HEK293 (cell line): ENCODE results near the gene GMEB1.

Experiments
- CTCF ChIA-PET: fragments of 350-600 bp; formaldehyde crosslinking; extraction: SDS; loops from one replicate; lab custom pipeline; 2021; ENCODE audit warnings: antibody characterized with exemption; lab: Yijun Ruan, JAX
- POLR2A ChIA-PET: fragments of 300-600 bp; formaldehyde crosslinking; extraction: SDS; loops from one replicate; lab custom pipeline; 2020; ENCODE audit warnings: antibody characterized with exemption, inconsistent platforms; lab: Yijun Ruan, JAX
- H3K27ac ChIP-seq: fragments of 200-500 bp; sonication (Bioruptor generic); 2 replicates; pipeline ENCODE4 v1.5.1; 2014; ENCODE audit warnings: low read depth, low read length, control low read depth, inconsistent platforms; ENCODE audit errors: extremely low read depth
- H3K36me3 ChIP-seq, 2 experiments: fragments of 200-500 bp in 1 of 2; sonication (Bioruptor generic) in 1 of 2; 1 replicate in 1 of 2; 2 replicates in 1 of 2; pipeline ENCODE4 v1.5.1; 2014 to 2017; ENCODE audit warnings: inconsistent platforms in 2 of 2, low read length in 2 of 2; ENCODE audit not compliant: control insufficient read depth in 2 of 2, insufficient read depth in 1 of 2
- H3K4me1 ChIP-seq: fragments of 200-500 bp; sonication (Bioruptor generic); 2 replicates; pipeline ENCODE4 v1.5.1; 2014; ENCODE audit warnings: mild to moderate bottlenecking, low read length, inconsistent platforms; ENCODE audit not compliant: control insufficient read depth, insufficient read depth
- H3K4me3 ChIP-seq: 2 replicates; pipeline ENCODE4 v1.5.1; 2011; ENCODE audit warnings: low read depth, mild to moderate bottlenecking, control low read depth, low read length, moderate library complexity
- H3K9me3 ChIP-seq: fragments of 200-500 bp; sonication (Bioruptor generic); 2 replicates; pipeline ENCODE4 v1.5.1; 2014; ENCODE audit warnings: low read depth, low read length, inconsistent platforms; ENCODE audit not compliant: control insufficient read depth, insufficient read depth
- BCL11A ChIP-seq: fragments of 450-650 bp; formaldehyde crosslinking; IDR thresholded peaks from 2 replicates; pipeline ENCODE4 v1.5.1; 2016; ENCODE audit warnings: low read depth, missing biosample characterization, missing genetic modification characterization
- GFI1B ChIP-seq: fragments of 450-650 bp; formaldehyde crosslinking; IDR thresholded peaks from 2 replicates; pipeline ENCODE4 v1.5.1; 2016; ENCODE audit warnings: missing biosample characterization, missing genetic modification characterization
- MYNN ChIP-seq: fragments of 450-650 bp; formaldehyde crosslinking; IDR thresholded peaks from 2 replicates; pipeline ENCODE4 v1.5.1; 2016; ENCODE audit warnings: missing biosample characterization, missing genetic modification characterization, borderline replicate concordance
- SP7 ChIP-seq: fragments of 450-650 bp; formaldehyde crosslinking; IDR thresholded peaks from 2 replicates; pipeline ENCODE4 v1.5.1; 2016; ENCODE audit warnings: missing biosample characterization, missing genetic modification characterization
- YY1 ChIP-seq: fragments of 450-650 bp; formaldehyde crosslinking; IDR thresholded peaks from 2 replicates; pipeline ENCODE4 v1.5.1; 2018; ENCODE audit warnings: missing biosample characterization, missing genetic modification characterization
- ZNF133 ChIP-seq: fragments of 450-650 bp; formaldehyde crosslinking; IDR thresholded peaks from 2 replicates; pipeline ENCODE4 v1.5.1; 2016; ENCODE audit warnings: missing biosample characterization, missing genetic modification characterization
- ZNF184 ChIP-seq: fragments of 450-650 bp; IDR thresholded peaks from 2 replicates; pipeline ENCODE4 v1.5.1; 2018; ENCODE audit warnings: missing biosample characterization, mild to moderate bottlenecking, missing genetic modification characterization
- ZNF223 ChIP-seq: fragments of 450-650 bp; formaldehyde crosslinking; IDR thresholded peaks from 2 replicates; pipeline ENCODE4 v1.5.1; 2016; ENCODE audit warnings: missing biosample characterization, missing genetic modification characterization
- ZNF311 ChIP-seq: fragments of 450-650 bp; formaldehyde crosslinking; IDR thresholded peaks from 2 replicates; pipeline ENCODE4 v1.5.1; 2017; ENCODE audit warnings: missing biosample characterization, missing genetic modification characterization, borderline replicate concordance
- ZNF394 ChIP-seq: fragments of 450-650 bp; formaldehyde crosslinking; IDR thresholded peaks from 2 replicates; pipeline ENCODE4 v1.5.1; 2016; ENCODE audit warnings: missing biosample characterization, missing genetic modification characterization, mild to moderate bottlenecking, moderate library complexity, borderline replicate concordance
- ZNF555 ChIP-seq: fragments of 450-650 bp; formaldehyde crosslinking; conservative IDR thresholded peaks from 2 replicates; pipeline ENCODE4 v1.5.1; 2017; ENCODE audit warnings: missing biosample characterization, mild to moderate bottlenecking, missing genetic modification characterization, inconsistent platforms
- ZNF600 ChIP-seq: fragments of 450-650 bp; formaldehyde crosslinking; IDR thresholded peaks from 2 replicates; pipeline ENCODE4 v1.5.1; 2016; ENCODE audit warnings: missing biosample characterization, missing genetic modification characterization
- ZNF843 ChIP-seq: fragments of 450-650 bp; formaldehyde crosslinking; IDR thresholded peaks from 2 replicates; pipeline ENCODE4 v1.5.1; 2016; ENCODE audit warnings: missing biosample characterization, missing genetic modification characterization
- ZXDB ChIP-seq: fragments of 450-650 bp; formaldehyde crosslinking; IDR thresholded peaks from 2 replicates; pipeline ENCODE4 v1.5.1; 2016; ENCODE audit warnings: missing biosample characterization, missing genetic modification characterization
- TF ChIP-seq, protein P1 (sequence below): fragments of 450-650 bp; formaldehyde crosslinking; IDR thresholded peaks from 2 replicates; pipeline ENCODE4 v1.5.1; 2016; ENCODE audit warnings: missing biosample characterization, missing genetic modification characterization
- TF ChIP-seq, protein P2 (sequence below): fragments of 450-650 bp; formaldehyde crosslinking; IDR thresholded peaks from 2 replicates; pipeline ENCODE4 v1.5.1; 2016; ENCODE audit warnings: missing biosample characterization, missing genetic modification characterization
- TF ChIP-seq, protein P3 (sequence below): fragments of 450-650 bp; formaldehyde crosslinking; IDR thresholded peaks from 2 replicates; pipeline ENCODE4 v1.5.1; 2016; ENCODE audit warnings: missing biosample characterization, missing genetic modification characterization, low read depth
- TF ChIP-seq, protein P4 (sequence below): fragments of 450-650 bp; formaldehyde crosslinking; IDR thresholded peaks from 2 replicates; pipeline ENCODE4 v1.5.1; 2016; ENCODE audit warnings: missing biosample characterization, missing genetic modification characterization
- TF ChIP-seq, protein P5 (sequence below): fragments of 450-650 bp; formaldehyde crosslinking; IDR thresholded peaks from 2 replicates; pipeline ENCODE4 v1.5.1; 2016; ENCODE audit warnings: missing biosample characterization, missing genetic modification characterization
- TF ChIP-seq, protein P6 (sequence below): fragments of 450-650 bp; IDR thresholded peaks from 2 replicates; pipeline ENCODE4 v1.5.1; 2018; ENCODE audit warnings: missing biosample characterization, missing genetic modification characterization
- TF ChIP-seq, protein P7 (sequence below): fragments of 450-650 bp; formaldehyde crosslinking; IDR thresholded peaks from 2 replicates; pipeline ENCODE4 v1.5.1; 2016; ENCODE audit warnings: missing biosample characterization, missing genetic modification characterization

Gene GMEB1

DNA sequence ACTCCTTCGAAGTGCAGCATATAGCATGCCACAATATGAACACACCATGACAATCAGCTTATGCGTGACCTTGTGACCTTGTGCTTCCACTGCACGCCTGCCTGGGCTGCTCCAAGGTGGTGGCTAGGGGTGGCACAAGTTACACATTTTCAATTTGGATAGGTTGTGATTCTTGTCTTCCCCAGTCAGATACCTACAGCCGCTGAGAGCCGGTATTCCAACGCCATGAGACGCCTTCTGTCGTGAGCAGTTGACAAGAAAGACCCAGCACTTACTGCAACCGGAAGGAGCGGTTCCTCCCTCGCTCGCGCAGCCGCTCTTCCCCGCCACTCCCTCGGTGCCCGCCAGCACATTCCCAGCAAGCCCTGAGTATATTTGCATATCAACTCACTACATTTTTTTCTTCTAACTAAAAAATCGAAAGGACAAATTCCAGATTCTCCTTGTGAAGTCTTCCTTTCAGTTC, 20.5 kb upstream of the GMEB1 start (continued):
- TF ChIP-seq, protein P1, sequence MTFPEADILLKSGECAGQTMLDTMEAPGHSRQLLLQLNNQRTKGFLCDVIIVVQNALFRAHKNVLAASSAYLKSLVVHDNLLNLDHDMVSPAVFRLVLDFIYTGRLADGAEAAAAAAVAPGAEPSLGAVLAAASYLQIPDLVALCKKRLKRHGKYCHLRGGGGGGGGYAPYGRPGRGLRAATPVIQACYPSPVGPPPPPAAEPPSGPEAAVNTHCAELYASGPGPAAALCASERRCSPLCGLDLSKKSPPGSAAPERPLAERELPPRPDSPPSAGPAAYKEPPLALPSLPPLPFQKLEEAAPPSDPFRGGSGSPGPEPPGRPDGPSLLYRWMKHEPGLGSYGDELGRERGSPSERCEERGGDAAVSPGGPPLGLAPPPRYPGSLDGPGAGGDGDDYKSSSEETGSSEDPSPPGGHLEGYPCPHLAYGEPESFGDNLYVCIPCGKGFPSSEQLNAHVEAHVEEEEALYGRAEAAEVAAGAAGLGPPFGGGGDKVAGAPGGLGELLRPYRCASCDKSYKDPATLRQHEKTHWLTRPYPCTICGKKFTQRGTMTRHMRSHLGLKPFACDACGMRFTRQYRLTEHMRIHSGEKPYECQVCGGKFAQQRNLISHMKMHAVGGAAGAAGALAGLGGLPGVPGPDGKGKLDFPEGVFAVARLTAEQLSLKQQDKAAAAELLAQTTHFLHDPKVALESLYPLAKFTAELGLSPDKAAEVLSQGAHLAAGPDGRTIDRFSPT (tag by site-specific recombination), result no peak
- TF ChIP-seq, protein P2, sequence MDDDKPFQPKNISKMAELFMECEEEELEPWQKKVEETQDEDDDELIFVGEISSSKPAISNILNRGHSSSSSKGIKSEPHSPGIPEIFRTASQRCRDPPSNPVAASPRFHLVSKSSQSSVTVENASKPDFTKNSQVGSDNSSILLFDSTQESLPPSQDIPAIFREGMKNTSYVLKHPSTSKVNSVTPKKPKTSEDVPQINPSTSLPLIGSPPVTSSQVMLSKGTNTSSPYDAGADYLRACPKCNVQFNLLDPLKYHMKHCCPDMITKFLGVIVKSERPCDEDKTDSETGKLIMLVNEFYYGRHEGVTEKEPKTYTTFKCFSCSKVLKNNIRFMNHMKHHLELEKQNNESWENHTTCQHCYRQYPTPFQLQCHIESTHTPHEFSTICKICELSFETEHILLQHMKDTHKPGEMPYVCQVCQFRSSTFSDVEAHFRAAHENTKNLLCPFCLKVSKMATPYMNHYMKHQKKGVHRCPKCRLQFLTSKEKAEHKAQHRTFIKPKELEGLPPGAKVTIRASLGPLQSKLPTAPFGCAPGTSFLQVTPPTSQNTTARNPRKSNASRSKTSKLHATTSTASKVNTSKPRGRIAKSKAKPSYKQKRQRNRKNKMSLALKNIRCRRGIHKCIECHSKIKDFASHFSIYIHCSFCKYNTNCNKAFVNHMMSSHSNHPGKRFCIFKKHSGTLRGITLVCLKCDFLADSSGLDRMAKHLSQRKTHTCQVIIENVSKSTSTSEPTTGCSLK, result no peak
- TF ChIP-seq, protein P3, sequence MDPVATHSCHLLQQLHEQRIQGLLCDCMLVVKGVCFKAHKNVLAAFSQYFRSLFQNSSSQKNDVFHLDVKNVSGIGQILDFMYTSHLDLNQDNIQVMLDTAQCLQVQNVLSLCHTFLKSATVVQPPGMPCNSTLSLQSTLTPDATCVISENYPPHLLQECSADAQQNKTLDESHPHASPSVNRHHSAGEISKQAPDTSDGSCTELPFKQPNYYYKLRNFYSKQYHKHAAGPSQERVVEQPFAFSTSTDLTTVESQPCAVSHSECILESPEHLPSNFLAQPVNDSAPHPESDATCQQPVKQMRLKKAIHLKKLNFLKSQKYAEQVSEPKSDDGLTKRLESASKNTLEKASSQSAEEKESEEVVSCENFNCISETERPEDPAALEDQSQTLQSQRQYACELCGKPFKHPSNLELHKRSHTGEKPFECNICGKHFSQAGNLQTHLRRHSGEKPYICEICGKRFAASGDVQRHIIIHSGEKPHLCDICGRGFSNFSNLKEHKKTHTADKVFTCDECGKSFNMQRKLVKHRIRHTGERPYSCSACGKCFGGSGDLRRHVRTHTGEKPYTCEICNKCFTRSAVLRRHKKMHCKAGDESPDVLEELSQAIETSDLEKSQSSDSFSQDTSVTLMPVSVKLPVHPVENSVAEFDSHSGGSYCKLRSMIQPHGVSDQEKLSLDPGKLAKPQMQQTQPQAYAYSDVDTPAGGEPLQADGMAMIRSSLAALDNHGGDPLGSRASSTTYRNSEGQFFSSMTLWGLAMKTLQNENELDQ (tag by site-specific recombination), result no peak
- no peak for TF ChIP-seq ZNF843 (tag by site-specific recombination)
- TF ChIP-seq ZXDB (tag by site-specific recombination), result no peak
- TF ChIP-seq MYNN (tag by site-specific recombination), result no peak
- TF ChIP-seq, protein P4, sequence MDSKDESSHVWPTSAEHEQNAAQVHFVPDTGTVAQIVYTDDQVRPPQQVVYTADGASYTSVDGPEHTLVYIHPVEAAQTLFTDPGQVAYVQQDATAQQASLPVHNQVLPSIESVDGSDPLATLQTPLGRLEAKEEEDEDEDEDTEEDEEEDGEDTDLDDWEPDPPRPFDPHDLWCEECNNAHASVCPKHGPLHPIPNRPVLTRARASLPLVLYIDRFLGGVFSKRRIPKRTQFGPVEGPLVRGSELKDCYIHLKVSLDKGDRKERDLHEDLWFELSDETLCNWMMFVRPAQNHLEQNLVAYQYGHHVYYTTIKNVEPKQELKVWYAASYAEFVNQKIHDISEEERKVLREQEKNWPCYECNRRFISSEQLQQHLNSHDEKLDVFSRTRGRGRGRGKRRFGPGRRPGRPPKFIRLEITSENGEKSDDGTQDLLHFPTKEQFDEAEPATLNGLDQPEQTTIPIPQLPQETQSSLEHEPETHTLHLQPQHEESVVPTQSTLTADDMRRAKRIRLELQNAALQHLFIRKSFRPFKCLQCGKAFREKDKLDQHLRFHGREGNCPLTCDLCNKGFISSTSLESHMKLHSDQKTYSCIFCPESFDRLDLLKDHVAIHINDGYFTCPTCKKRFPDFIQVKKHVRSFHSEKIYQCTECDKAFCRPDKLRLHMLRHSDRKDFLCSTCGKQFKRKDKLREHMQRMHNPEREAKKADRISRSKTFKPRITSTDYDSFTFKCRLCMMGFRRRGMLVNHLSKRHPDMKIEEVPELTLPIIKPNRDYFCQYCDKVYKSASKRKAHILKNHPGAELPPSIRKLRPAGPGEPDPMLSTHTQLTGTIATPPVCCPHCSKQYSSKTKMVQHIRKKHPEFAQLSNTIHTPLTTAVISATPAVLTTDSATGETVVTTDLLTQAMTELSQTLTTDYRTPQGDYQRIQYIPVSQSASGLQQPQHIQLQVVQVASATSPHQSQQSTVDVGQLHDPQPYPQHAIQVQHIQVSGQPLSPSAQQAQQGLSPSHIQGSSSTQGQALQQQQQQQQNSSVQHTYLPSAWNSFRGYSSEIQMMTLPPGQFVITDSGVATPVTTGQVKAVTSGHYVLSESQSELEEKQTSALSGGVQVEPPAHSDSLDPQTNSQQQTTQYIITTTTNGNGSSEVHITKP (tag by site-specific recombination), result peak; percentile 69
- TF ChIP-seq, protein P5, sequence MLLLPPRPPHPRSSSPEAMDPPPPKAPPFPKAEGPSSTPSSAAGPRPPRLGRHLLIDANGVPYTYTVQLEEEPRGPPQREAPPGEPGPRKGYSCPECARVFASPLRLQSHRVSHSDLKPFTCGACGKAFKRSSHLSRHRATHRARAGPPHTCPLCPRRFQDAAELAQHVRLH, result no peak
- TF ChIP-seq YY1 (tag by site-specific recombination), result peak; percentile 47; the same call in 1 of the 2 replicates
- no peak for TF ChIP-seq SP7 (tag by site-specific recombination)
- no peak for TF ChIP-seq ZNF223 (tag by site-specific recombination)
- TF ChIP-seq ZNF600 (tag by site-specific recombination), result peak; percentile 75; the same call in 1 of the 2 replicates

DNA sequence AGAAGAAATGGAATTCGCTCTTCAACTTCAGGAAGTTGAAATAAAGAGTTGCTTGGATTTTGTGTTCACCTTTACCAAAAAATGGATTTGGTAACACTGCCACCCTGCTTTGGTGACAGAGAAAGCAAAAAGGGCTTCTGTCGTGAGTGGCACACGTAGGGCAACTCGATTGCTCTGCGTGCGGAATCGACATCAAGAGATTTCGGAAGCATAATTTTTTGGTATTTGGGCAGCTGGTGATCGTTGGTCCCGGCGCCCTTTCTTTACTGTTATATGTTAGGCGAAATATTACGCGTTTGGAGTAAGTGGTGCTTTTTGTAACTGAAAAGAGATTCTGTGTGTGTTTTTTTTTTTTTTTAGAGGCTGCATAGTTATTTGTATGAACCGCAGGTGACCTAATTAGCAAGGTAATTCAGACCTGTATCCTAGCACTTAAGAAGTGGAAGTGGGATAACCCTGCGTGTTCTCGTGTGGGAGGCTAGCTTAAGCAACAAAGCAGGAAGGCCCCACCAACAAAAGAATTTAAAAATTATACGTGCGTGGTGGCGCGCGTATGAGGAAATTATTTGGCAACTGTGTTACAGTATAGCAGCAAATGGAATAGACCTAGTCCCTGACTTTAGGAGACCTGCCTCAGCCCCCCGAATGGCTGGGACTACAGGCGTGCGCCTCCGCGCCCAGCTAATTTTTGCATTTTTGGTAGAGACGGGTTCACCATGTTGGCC, 19.9 kb upstream of the GMEB1 start, which contains the start of gene RNU11:
RNU11 (plus strand) TSS at position 127 of the 725 bp plus-strand sequence.
- Histone ChIP-seq H3K36me3 (no peaks in the 10 kb centered on the region), H3K4me1 (no peaks in the 10 kb centered on the region), H3K4me3 (peak within 1 kb of the TSS; percentile 40), H3K9me3 (no peaks in the 10 kb centered on the region), H3K27ac (peak within 1 kb of the TSS; percentile 95)
- ChIA-PET CTCF (interaction anchor here (0.5 to 1.0 kb wide), 4 partner anchors 67 to 331 kb away, joined by 3 to 8 read pairs (median 3); no protein-coding TSS in a partner anchor), POLR2A (interaction anchor here (0.6 to 2.1 kb wide), 40 partner anchors 8 to 1014 kb away, joined by 3 to 73 read pairs (median 4); partner anchors contain the start of genes ATP5IF1, FGR, GMEB1 and RCC1)
- TF ChIP-seq, protein P6, sequence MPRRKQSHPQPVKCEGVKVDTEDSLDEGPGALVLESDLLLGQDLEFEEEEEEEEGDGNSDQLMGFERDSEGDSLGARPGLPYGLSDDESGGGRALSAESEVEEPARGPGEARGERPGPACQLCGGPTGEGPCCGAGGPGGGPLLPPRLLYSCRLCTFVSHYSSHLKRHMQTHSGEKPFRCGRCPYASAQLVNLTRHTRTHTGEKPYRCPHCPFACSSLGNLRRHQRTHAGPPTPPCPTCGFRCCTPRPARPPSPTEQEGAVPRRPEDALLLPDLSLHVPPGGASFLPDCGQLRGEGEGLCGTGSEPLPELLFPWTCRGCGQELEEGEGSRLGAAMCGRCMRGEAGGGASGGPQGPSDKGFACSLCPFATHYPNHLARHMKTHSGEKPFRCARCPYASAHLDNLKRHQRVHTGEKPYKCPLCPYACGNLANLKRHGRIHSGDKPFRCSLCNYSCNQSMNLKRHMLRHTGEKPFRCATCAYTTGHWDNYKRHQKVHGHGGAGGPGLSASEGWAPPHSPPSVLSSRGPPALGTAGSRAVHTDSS (tag by site-specific recombination), result no peak
- TF ChIP-seq, protein P7, sequence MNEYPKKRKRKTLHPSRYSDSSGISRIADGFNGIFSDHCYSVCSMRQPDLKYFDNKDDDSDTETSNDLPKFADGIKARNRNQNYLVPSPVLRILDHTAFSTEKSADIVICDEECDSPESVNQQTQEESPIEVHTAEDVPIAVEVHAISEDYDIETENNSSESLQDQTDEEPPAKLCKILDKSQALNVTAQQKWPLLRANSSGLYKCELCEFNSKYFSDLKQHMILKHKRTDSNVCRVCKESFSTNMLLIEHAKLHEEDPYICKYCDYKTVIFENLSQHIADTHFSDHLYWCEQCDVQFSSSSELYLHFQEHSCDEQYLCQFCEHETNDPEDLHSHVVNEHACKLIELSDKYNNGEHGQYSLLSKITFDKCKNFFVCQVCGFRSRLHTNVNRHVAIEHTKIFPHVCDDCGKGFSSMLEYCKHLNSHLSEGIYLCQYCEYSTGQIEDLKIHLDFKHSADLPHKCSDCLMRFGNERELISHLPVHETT (tag by site-specific recombination), result peak; percentile 97
- peak; percentile 77 for TF ChIP-seq ZNF394 (tag by site-specific recombination)
- TF ChIP-seq ZNF184 (tag by site-specific recombination), result peak; percentile 76; the same call in 1 of the 2 replicates
- no peak for TF ChIP-seq ZNF555 (tag by site-specific recombination)
- peak; percentile 92 for TF ChIP-seq GFI1B
- no peak; the same call in 1 of the 2 replicates for TF ChIP-seq ZNF133
- TF ChIP-seq BCL11A (tag by site-specific recombination), result peak; percentile 53; the same call in 1 of the 2 replicates
- TF ChIP-seq ZNF311 (tag by site-specific recombination), result no peak
